LNCAP (cell line): Measurements from ENCODE around the gene IGSF8.

ENCODE experiments used
- CTCF ChIP-seq: fragments of 450-650 bp; IDR thresholded peaks from 2 replicates; pipeline ENCODE4 v1.5.1; 2017; ENCODE audit warnings: mild to moderate bottlenecking

IGSF8 gene

DNA sequence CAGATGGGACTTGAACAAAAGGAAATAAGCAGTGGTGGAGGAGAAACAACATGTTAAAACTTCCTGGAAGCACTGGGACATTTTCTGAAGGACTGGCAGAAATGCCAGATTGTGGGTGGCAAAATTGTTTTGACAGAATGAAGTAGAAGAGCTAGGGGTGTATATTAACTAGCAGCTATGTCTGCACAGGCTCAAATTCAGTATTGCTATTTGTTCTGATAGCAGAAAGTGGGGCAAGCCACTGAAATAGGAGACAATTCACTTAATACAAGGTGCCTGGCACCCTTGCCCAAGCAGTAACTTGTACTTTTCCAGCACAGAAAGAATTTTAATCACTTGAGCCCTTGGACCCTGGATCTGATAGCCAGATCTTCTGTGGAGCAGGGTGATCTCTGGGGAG lies 54.9 kb downstream of the IGSF8 start:
- no peak for TF ChIP-seq CTCF
